A549 (cell line): ENCODE measurements around the gene OR12D2. TPM values are rescaled to one million over a fixed set of nuclear protein-coding genes. Genes with fewer than 3 reads are reported as not detected.
"Not testable (repeated sequence)": the region's sequence is repeated elsewhere in the genome, so short reads cannot be mapped to it uniquely, and the experiment has no call there.

Source experiments
- ATAC-seq, 2 experiments: fragments of 200-7000 bp in 1 of 2; fragments of >200 bp in 1 of 2; cut with Nextera tagmentation in 1 of 2; cut with Tn5 transposase in 1 of 2; 3 replicates each; pipeline versions ENCODE4 v1.8.0 to v1.9.1; 2018 to 2020; ENCODE audit warnings: mild to moderate bottlenecking in 1 of 2, moderate library complexity in 1 of 2
- CTCF ChIA-PET: fragments of 300-600 bp; sonication (Branson Sonifier 250); formaldehyde crosslinking; extraction: SDS; loops from one replicate; lab custom pipeline; 2021; ENCODE audit warnings: antibody characterized with exemption, inconsistent platforms; lab: Yijun Ruan, JAX
- POLR2A ChIA-PET: fragments of 350-600 bp; formaldehyde crosslinking; extraction: SDS; loops from one replicate; lab custom pipeline; 2021; ENCODE audit warnings: antibody characterized with exemption, inconsistent platforms; lab: Yijun Ruan, JAX
- DNase-seq, 2 experiments: peaks; one replicate each; pipeline versions ENCODE4 v3.0.0 to v3.0.0-alpha.2; 2011 to 2016; ENCODE audit warnings: low read depth in 1 of 2, low spot score in 1 of 2
- FAIRE-seq: peaks from 2 replicates; lab custom pipeline; 2011; peaks lifted over from hg19 to GRCh38; lab: Jason Lieb, UNC
- H3K27ac ChIP-seq, 2 experiments: fragments of >200 bp; sonication (Bioruptor Twin); formaldehyde crosslinking; 3 replicates each; pipeline ENCODE4 v1.5.1; 2016 to 2017
- H3K4me1 ChIP-seq: fragments of >200 bp; sonication (Bioruptor Twin); formaldehyde crosslinking; 3 replicates; pipeline ENCODE4 v1.6.1; 2016
- H3K4me2 ChIP-seq: fragments of >200 bp; sonication (Bioruptor Twin); formaldehyde crosslinking; 3 replicates; pipeline ENCODE4 v1.6.1; 2016
- H3K4me3 ChIP-seq: fragments of >200 bp; sonication (Bioruptor Twin); formaldehyde crosslinking; 3 replicates; pipeline ENCODE4 v1.5.1; 2016
- H3K9me3 ChIP-seq: fragments of >200 bp; sonication (Bioruptor Twin); formaldehyde crosslinking; 3 replicates; pipeline ENCODE4 v1.6.1; 2016
- FOSL2 ChIP-seq, 2 experiments: fragments of 450-650 bp in 1 of 2; fragments of >200 bp in 1 of 2; sonication (Bioruptor Twin) in 1 of 2; formaldehyde crosslinking; IDR thresholded peaks; 2 replicates each; pipeline versions ENCODE4 v1.5.0 to v1.6.1; 2016 to 2020; ENCODE audit warnings: mild to moderate bottlenecking in 1 of 2, moderate library complexity in 1 of 2
- HOXA7 ChIP-seq: fragments of 250-450 bp; sonication (Bioruptor Pico); IDR thresholded peaks from 2 replicates; pipeline ENCODE4 v1.5.0; 2020; ENCODE audit warnings: mild to moderate bottlenecking, moderate library complexity
- NR3C1 ChIP-seq: fragments of >200 bp; sonication (Bioruptor Twin); formaldehyde crosslinking; IDR thresholded peaks from 3 replicates; pipeline ENCODE4 v1.6.1; 2017
- POLR2AphosphoS2 ChIP-seq: conservative IDR thresholded peaks from 2 replicates; pipeline ENCODE4 v1.6.1; 2012; ENCODE audit warnings: low read length, improper control_type of control experiment, inconsistent platforms
- RAD21 ChIP-seq, 2 experiments: fragments of >200 bp in 1 of 2; sonication (Bioruptor Twin) in 1 of 2; formaldehyde crosslinking in 1 of 2; IDR thresholded peaks in 1 of 2; conservative IDR thresholded peaks in 1 of 2; 2 replicates in 1 of 2; 3 replicates in 1 of 2; pipeline ENCODE4 v1.6.1; 2012 to 2018; ENCODE audit warnings: inconsistent platforms in 1 of 2
- RNF2 ChIP-seq: fragments of 200-600 bp; sonication (generic); IDR thresholded peaks from 2 replicates; pipeline ENCODE4 v1.6.1; 2016; ENCODE audit warnings: low read depth, mild to moderate bottlenecking, antibody characterized with exemption, moderate library complexity, borderline replicate concordance
- SREBF2 ChIP-seq: fragments of 450-650 bp; IDR thresholded peaks from 2 replicates; pipeline ENCODE4 v1.6.1; 2014; ENCODE audit warnings: mild to moderate bottlenecking, moderate library complexity
- ZSCAN20 ChIP-seq: fragments of 250-450 bp; sonication (Bioruptor Pico); IDR thresholded peaks from 2 replicates; pipeline ENCODE4 v1.8.0; 2022; ENCODE audit warnings: mild to moderate bottlenecking, moderate library complexity
- WGBS: methylation state at CpG from one replicate; pipeline ENCODE4 v1.1.6; 2017; ENCODE audit errors: missing lambda C conversion rate; 5-methylcytosine and 5-hydroxymethylcytosine counted together
- polyA plus RNA-seq, 4 experiments: library from polyadenylated mRNA; depleted of rRNA in 3 of 4; stranded (reverse); fragments of >200 nt; fragmentation: RNase III in 1 of 4; extraction: RNeasy Plus Mini Kit Qiagen cat#74134 plus additional on column Dnase treatment in 1 of 4; gene quantifications; 2 replicates in 3 of 4; 3 replicates in 1 of 4; pipeline ENCODE4 v1.2.3, GENCODE V29; 2011 to 2017
- TF ChIP-seq, protein P1 (sequence below): fragments of >200 bp; sonication (Bioruptor Twin); formaldehyde crosslinking; IDR thresholded peaks from 3 replicates; pipeline ENCODE4 v1.5.1; 2016
- TF ChIP-seq, protein P2 (sequence below): IDR thresholded peaks from 2 replicates; pipeline ENCODE4 v1.6.1; 2012
- TF ChIP-seq, protein P3 (sequence below): fragments of 200-600 bp; sonication (generic); IDR thresholded peaks from 2 replicates; pipeline ENCODE4 v1.6.1; 2016; ENCODE audit warnings: antibody characterized with exemption, mild to moderate bottlenecking, moderate library complexity
- TF ChIP-seq, protein P4 (sequence below): fragments of >200 bp; sonication (Bioruptor Twin); formaldehyde crosslinking; IDR thresholded peaks from 3 replicates; pipeline ENCODE4 v1.6.1; 2016

Gene OR12D2
- polyA plus RNA-seq, 2 of the 4 experiments (the other 2 are of a cell fraction) = not detected

DNA sequence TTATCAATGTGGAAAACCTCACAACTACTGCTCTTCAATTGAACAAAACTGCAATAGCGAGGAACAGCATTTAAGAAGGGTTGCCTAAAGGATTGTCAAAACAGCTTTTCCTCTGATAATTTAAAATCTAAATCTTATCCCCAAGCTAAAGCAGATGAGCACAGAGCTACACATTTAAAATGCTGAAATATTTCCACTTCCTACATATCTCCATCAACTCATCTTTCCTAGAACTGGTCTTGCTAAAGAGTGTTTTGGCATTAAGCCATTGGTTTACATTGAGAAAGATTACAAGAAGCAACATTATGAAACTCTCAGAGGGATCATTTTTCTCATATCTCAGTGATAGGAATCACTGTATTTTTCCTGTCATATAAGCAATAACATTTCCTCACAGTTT lies 47.3 kb downstream of the OR12D2 start:
- POLR2A ChIA-PET = no interaction called here
- DNase-seq = no peak
- Histone ChIP-seq H3K4me2 (no peak overlapping the region), H3K27ac (no peak overlapping the region), H3K4me1 (no peaks in the 10 kb centered on the region), H3K9me3 (no peaks in the 10 kb centered on the region), H3K4me3 (no peak overlapping the region)
- FAIRE-seq = no peak
- WGBS = 0% methylated on average over 1 of the region's 1 CpG
- TF ChIP-seq, protein P1, sequence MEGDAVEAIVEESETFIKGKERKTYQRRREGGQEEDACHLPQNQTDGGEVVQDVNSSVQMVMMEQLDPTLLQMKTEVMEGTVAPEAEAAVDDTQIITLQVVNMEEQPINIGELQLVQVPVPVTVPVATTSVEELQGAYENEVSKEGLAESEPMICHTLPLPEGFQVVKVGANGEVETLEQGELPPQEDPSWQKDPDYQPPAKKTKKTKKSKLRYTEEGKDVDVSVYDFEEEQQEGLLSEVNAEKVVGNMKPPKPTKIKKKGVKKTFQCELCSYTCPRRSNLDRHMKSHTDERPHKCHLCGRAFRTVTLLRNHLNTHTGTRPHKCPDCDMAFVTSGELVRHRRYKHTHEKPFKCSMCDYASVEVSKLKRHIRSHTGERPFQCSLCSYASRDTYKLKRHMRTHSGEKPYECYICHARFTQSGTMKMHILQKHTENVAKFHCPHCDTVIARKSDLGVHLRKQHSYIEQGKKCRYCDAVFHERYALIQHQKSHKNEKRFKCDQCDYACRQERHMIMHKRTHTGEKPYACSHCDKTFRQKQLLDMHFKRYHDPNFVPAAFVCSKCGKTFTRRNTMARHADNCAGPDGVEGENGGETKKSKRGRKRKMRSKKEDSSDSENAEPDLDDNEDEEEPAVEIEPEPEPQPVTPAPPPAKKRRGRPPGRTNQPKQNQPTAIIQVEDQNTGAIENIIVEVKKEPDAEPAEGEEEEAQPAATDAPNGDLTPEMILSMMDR = no peak
- TF ChIP-seq HOXA7 (CRISPR knock-in tag) = no peak
- no peak for TF ChIP-seq RNF2
- TF ChIP-seq ZSCAN20 (CRISPR knock-in tag) = no peak
- no peak for TF ChIP-seq SREBF2
- TF ChIP-seq NR3C1 = no peak
- TF ChIP-seq RAD21 (conservative IDR thresholded peaks at IDR 0.05 in 1 of 2, IDR thresholded peaks at IDR 0.05 in 1 of 2) = no peak
- TF ChIP-seq, protein P2, sequence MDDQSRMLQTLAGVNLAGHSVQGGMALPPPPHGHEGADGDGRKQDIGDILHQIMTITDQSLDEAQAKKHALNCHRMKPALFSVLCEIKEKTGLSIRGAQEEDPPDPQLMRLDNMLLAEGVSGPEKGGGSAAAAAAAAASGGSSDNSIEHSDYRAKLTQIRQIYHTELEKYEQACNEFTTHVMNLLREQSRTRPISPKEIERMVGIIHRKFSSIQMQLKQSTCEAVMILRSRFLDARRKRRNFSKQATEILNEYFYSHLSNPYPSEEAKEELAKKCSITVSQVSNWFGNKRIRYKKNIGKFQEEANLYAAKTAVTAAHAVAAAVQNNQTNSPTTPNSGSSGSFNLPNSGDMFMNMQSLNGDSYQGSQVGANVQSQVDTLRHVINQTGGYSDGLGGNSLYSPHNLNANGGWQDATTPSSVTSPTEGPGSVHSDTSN = no peak
- no peak for TF ChIP-seq FOSL2 (IDR thresholded peaks at IDR 0.05)
- no peak for TF ChIP-seq FOSL2 (CRISPR knock-in tag; IDR thresholded peaks at IDR 0.05)
- TF ChIP-seq, protein P3, sequence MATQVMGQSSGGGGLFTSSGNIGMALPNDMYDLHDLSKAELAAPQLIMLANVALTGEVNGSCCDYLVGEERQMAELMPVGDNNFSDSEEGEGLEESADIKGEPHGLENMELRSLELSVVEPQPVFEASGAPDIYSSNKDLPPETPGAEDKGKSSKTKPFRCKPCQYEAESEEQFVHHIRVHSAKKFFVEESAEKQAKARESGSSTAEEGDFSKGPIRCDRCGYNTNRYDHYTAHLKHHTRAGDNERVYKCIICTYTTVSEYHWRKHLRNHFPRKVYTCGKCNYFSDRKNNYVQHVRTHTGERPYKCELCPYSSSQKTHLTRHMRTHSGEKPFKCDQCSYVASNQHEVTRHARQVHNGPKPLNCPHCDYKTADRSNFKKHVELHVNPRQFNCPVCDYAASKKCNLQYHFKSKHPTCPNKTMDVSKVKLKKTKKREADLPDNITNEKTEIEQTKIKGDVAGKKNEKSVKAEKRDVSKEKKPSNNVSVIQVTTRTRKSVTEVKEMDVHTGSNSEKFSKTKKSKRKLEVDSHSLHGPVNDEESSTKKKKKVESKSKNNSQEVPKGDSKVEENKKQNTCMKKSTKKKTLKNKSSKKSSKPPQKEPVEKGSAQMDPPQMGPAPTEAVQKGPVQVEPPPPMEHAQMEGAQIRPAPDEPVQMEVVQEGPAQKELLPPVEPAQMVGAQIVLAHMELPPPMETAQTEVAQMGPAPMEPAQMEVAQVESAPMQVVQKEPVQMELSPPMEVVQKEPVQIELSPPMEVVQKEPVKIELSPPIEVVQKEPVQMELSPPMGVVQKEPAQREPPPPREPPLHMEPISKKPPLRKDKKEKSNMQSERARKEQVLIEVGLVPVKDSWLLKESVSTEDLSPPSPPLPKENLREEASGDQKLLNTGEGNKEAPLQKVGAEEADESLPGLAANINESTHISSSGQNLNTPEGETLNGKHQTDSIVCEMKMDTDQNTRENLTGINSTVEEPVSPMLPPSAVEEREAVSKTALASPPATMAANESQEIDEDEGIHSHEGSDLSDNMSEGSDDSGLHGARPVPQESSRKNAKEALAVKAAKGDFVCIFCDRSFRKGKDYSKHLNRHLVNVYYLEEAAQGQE = no peak
- no peak for TF ChIP-seq POLR2AphosphoS2
- TF ChIP-seq, protein P4, sequence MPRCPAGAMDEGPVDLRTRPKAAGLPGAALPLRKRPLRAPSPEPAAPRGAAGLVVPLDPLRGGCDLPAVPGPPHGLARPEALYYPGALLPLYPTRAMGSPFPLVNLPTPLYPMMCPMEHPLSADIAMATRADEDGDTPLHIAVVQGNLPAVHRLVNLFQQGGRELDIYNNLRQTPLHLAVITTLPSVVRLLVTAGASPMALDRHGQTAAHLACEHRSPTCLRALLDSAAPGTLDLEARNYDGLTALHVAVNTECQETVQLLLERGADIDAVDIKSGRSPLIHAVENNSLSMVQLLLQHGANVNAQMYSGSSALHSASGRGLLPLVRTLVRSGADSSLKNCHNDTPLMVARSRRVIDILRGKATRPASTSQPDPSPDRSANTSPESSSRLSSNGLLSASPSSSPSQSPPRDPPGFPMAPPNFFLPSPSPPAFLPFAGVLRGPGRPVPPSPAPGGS = no peak
- CTCF ChIA-PET = no interaction called here
- ATAC-seq = no peak

DNA sequence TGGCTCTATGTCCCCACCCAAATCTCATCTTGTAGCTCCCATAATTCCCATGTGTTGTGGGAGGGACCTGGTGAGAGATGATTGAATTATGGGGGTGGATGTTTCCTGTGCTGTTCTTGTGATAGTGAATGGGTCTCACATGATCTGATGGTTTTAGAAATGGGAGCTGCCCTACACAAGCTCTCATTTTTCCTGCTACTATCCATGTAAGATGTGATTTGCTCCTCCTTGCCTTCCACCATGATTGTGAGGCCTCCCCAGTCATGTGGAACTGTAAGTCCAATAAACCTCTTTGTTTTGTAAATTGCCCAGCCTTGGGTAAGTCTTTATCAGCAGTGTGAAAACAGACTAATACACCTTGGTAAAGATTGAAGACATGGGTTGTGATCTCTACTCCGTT lies 48.6 kb downstream of the OR12D2 start:
- not testable (repeated sequence) for DNase-seq

More for the DNA sequence above, 48.6 kb downstream of the OR12D2 start:
- H3K4me1 ChIP-seq, ATAC-seq, FAIRE-seq, H3K27ac ChIP-seq, H3K9me3 ChIP-seq, POLR2A ChIA-PET, H3K4me2 ChIP-seq, H3K4me3 ChIP-seq: not testable (repeated sequence)
- WGBS = 0% methylated on average over 1 of the region's 1 CpG
- CTCF ChIA-PET = interaction anchor here (0.6 kb wide), 1 partner anchor 30 kb away, joined by 3 read pairs; no protein-coding TSS in a partner anchor

Other genes starting within 250 kb of the OR12D2 start
- gene OR2J2, start 224.7 kb upstream of the OR12D2 start, polyA plus RNA-seq (2011; rRNA removed) = not detected in 2 replicates
- not detected in 3 replicates for gene OR2J2, start 224.7 kb upstream of the OR12D2 start, polyA plus RNA-seq (2017; fragmentation: RNase III; extraction: RNeasy Plus Mini Kit Qiagen cat#74134 plus additional on column Dnase treatment)
- gene OR14J1, start 93.9 kb upstream of the OR12D2 start, polyA plus RNA-seq (2011; rRNA removed) = not detected in 2 replicates
- not detected in 3 replicates for gene OR14J1, start 93.9 kb upstream of the OR12D2 start, polyA plus RNA-seq (2017; fragmentation: RNase III; extraction: RNeasy Plus Mini Kit Qiagen cat#74134 plus additional on column Dnase treatment)
- not detected in 2 replicates for gene OR5V1, start 26.8 kb upstream of the OR12D2 start, polyA plus RNA-seq (2011; rRNA removed)
- not detected in 3 replicates for gene OR5V1, start 26.8 kb upstream of the OR12D2 start, polyA plus RNA-seq (2017; fragmentation: RNase III; extraction: RNeasy Plus Mini Kit Qiagen cat#74134 plus additional on column Dnase treatment)
- gene OR12D3, start 20.3 kb upstream of the OR12D2 start, polyA plus RNA-seq (2011; rRNA removed) = not detected in 2 replicates
- gene OR12D3, start 20.3 kb upstream of the OR12D2 start, polyA plus RNA-seq (2017; fragmentation: RNase III; extraction: RNeasy Plus Mini Kit Qiagen cat#74134 plus additional on column Dnase treatment) = not detected in 3 replicates
- gene OR12D1, start 19.3 kb downstream of the OR12D2 start, polyA plus RNA-seq (2011; rRNA removed) = not detected in 2 replicates
- not detected in 3 replicates for gene OR12D1, start 19.3 kb downstream of the OR12D2 start, polyA plus RNA-seq (2017; fragmentation: RNase III; extraction: RNeasy Plus Mini Kit Qiagen cat#74134 plus additional on column Dnase treatment)
- gene OR10C1, start 43.7 kb downstream of the OR12D2 start, polyA plus RNA-seq (2011; rRNA removed) = not detected in 2 replicates
- gene OR10C1, start 43.7 kb downstream of the OR12D2 start, polyA plus RNA-seq (2017; fragmentation: RNase III; extraction: RNeasy Plus Mini Kit Qiagen cat#74134 plus additional on column Dnase treatment) = not detected in 3 replicates
- not detected in 2 replicates for gene OR11A1, start 61.4 kb downstream of the OR12D2 start, polyA plus RNA-seq (2011; rRNA removed)
- not detected in 3 replicates for gene OR11A1, start 61.4 kb downstream of the OR12D2 start, polyA plus RNA-seq (2017; fragmentation: RNase III; extraction: RNeasy Plus Mini Kit Qiagen cat#74134 plus additional on column Dnase treatment)
- not detected in 2 replicates for gene OR2H1, start 61.5 kb downstream of the OR12D2 start, polyA plus RNA-seq (2011; rRNA removed)
- not detected in 3 replicates for gene OR2H1, start 61.5 kb downstream of the OR12D2 start, polyA plus RNA-seq (2017; fragmentation: RNase III; extraction: RNeasy Plus Mini Kit Qiagen cat#74134 plus additional on column Dnase treatment)
- gene MAS1L, start 92.3 kb downstream of the OR12D2 start, polyA plus RNA-seq (2011; rRNA removed) = not detected in 2 replicates
- not detected in 3 replicates for gene MAS1L, start 92.3 kb downstream of the OR12D2 start, polyA plus RNA-seq (2017; fragmentation: RNase III; extraction: RNeasy Plus Mini Kit Qiagen cat#74134 plus additional on column Dnase treatment)
- gene UBD, start 164.1 kb downstream of the OR12D2 start, polyA plus RNA-seq (2011; rRNA removed) = 0.19 and 0.30 TPM in 2 replicates
- gene UBD, start 164.1 kb downstream of the OR12D2 start, polyA plus RNA-seq (2017; fragmentation: RNase III; extraction: RNeasy Plus Mini Kit Qiagen cat#74134 plus additional on column Dnase treatment) = 0.41 to 1.2 TPM (median 0.69 TPM) in 3 replicates
- not detected in 2 replicates for gene OR2H2, start 189.5 kb downstream of the OR12D2 start, polyA plus RNA-seq (2011; rRNA removed)
- gene OR2H2, start 189.5 kb downstream of the OR12D2 start, polyA plus RNA-seq (2017; fragmentation: RNase III; extraction: RNeasy Plus Mini Kit Qiagen cat#74134 plus additional on column Dnase treatment) = not detected in 3 replicates
- gene GABBR1, start 237.6 kb downstream of the OR12D2 start, polyA plus RNA-seq (2011; rRNA removed) = 6.8 and 11.0 TPM in 2 replicates
- 8.2 to 9.7 TPM (median 9.0 TPM) in 3 replicates for gene GABBR1, start 237.6 kb downstream of the OR12D2 start, polyA plus RNA-seq (2017; fragmentation: RNase III; extraction: RNeasy Plus Mini Kit Qiagen cat#74134 plus additional on column Dnase treatment)